IMR-90 (cell line): ENCODE data around the gene PQBP1. TPM values are rescaled to one million over a fixed set of nuclear protein-coding genes. Genes with fewer than 3 reads are reported as not detected.

Experiments
- ATAC-seq: fragments of 200-7000 bp; cut with Tn5 transposase; 2 replicates; pipeline ENCODE4 v1.9.1; 2020; ENCODE audit warnings: low read depth, mild to moderate bottlenecking, moderate library complexity
- BruUV-seq: library from RNA; stranded (reverse); fragments of 400-500 nt; replicated peaks from 2 replicates; lab custom pipeline; 2021; lab: Mats Ljungman, UMichigan
- CTCF ChIA-PET: fragments of 300-600 bp; formaldehyde crosslinking; extraction: SDS; loops from one replicate; lab custom pipeline; 2021; ENCODE audit warnings: antibody characterized with exemption; lab: Yijun Ruan, JAX
- POLR2A ChIA-PET: fragments of 300-600 bp; sonication (Branson Sonifier 250); formaldehyde crosslinking; loops from one replicate; lab custom pipeline; 2022; ENCODE audit warnings: antibody characterized with exemption; ENCODE audit not compliant: unreplicated experiment; lab: Charles Lee
- DNase-seq: peaks from one replicate; pipeline ENCODE4 v3.0.0; 2013
- H2AFZ ChIP-seq: replicated peaks from 2 replicates; pipeline ENCODE3; 2013; ENCODE audit warnings: low read length, mild to moderate bottlenecking; ENCODE audit not compliant: poor library complexity
- H2AK5ac ChIP-seq: 2 replicates; pipeline ENCODE4 v1.6.1; 2013; ENCODE audit warnings: low read depth, low read length, inconsistent platforms
- H2AK9ac ChIP-seq: replicated peaks from 2 replicates; pipeline ENCODE3; 2013; ENCODE audit warnings: mild to moderate bottlenecking, low read depth, low read length, moderate library complexity; ENCODE audit not compliant: poor library complexity
- H2BK120ac ChIP-seq: 2 replicates; pipeline ENCODE4 v1.6.1; 2013; ENCODE audit warnings: low read depth, low read length, inconsistent platforms
- H2BK15ac ChIP-seq: 3 replicates; pipeline ENCODE4 v1.6.1; 2013; ENCODE audit warnings: low read depth, low read length, inconsistent platforms
- H2BK20ac ChIP-seq: 2 replicates; pipeline ENCODE4 v1.6.1; 2013; ENCODE audit warnings: low read depth, mild to moderate bottlenecking, inconsistent platforms, low read length, moderate library complexity
- H2BK5ac ChIP-seq: 2 replicates; pipeline ENCODE4 v1.6.1; 2013; ENCODE audit warnings: mild to moderate bottlenecking, low read depth, low read length, inconsistent platforms; ENCODE audit not compliant: poor library complexity, severe bottlenecking
- H3K14ac ChIP-seq: replicated peaks from 2 replicates; pipeline ENCODE4 v1.6.1; 2013; ENCODE audit warnings: low read depth, low read length, inconsistent platforms
- H3K18ac ChIP-seq: 2 replicates; pipeline ENCODE4 v1.6.1; 2013; ENCODE audit warnings: low read depth, low read length, control low read depth
- H3K23ac ChIP-seq: 2 replicates; pipeline ENCODE4 v1.6.1; 2013; ENCODE audit warnings: low read depth, low read length, inconsistent platforms
- H3K27ac ChIP-seq: 2 replicates; pipeline ENCODE4 v1.5.1; 2013; ENCODE audit warnings: mild to moderate bottlenecking, control low read depth, low read length; ENCODE audit not compliant: insufficient read depth
- H3K27me3 ChIP-seq: 2 replicates; pipeline ENCODE4 v1.6.1; 2013; ENCODE audit warnings: low read length; ENCODE audit not compliant: control insufficient read depth, insufficient read depth
- H3K36me3 ChIP-seq: 2 replicates; pipeline ENCODE4 v1.6.1; 2013; ENCODE audit warnings: low read length, mixed read lengths; ENCODE audit not compliant: control insufficient read depth, insufficient read depth
- H3K4ac ChIP-seq: 2 replicates; pipeline ENCODE4 v1.6.1; 2013; ENCODE audit warnings: low read depth, low read length, inconsistent platforms
- H3K4me1 ChIP-seq: 2 replicates; pipeline ENCODE4 v1.6.1; 2013; ENCODE audit warnings: low read length, mixed read lengths; ENCODE audit not compliant: control insufficient read depth, insufficient read depth
- H3K4me2 ChIP-seq: 2 replicates; pipeline ENCODE4 v1.6.1; 2013; ENCODE audit warnings: low read depth, mild to moderate bottlenecking, control low read depth, low read length, moderate library complexity
- H3K4me3 ChIP-seq: 2 replicates; pipeline ENCODE4 v1.5.1; 2013; ENCODE audit warnings: low read depth, mild to moderate bottlenecking, control low read depth, low read length, moderate library complexity; ENCODE audit not compliant: insufficient read depth
- H3K56ac ChIP-seq: 2 replicates; pipeline ENCODE4 v1.6.1; 2013; ENCODE audit warnings: low read length, inconsistent platforms; ENCODE audit not compliant: insufficient read depth; ENCODE audit errors: extremely low read depth
- H3K79me1 ChIP-seq, 2 experiments: 2 replicates each; pipeline ENCODE4 v1.6.1; 2013; ENCODE audit warnings: low read length in 2 of 2, inconsistent platforms in 1 of 2, low read depth in 1 of 2
- H3K9ac ChIP-seq: 2 replicates; pipeline ENCODE4 v1.6.1; 2013; ENCODE audit warnings: low read depth, low read length, control low read depth
- H3K9me1 ChIP-seq: 2 replicates; pipeline ENCODE4 v1.6.1; 2013; ENCODE audit warnings: low read length, inconsistent platforms; ENCODE audit not compliant: insufficient read depth
- H3K9me3 ChIP-seq: 2 replicates; pipeline ENCODE4 v1.6.1; 2013; ENCODE audit warnings: low read length; ENCODE audit not compliant: control insufficient read depth, insufficient read depth
- H4K20me1 ChIP-seq: 2 replicates; pipeline ENCODE4 v1.6.1; 2013; ENCODE audit warnings: low read length, inconsistent platforms; ENCODE audit not compliant: insufficient read depth
- H4K5ac ChIP-seq: 2 replicates; pipeline ENCODE4 v1.6.1; 2013; ENCODE audit warnings: mild to moderate bottlenecking, low read depth, low read length, control low read depth
- H4K8ac ChIP-seq, 2 experiments: 2 replicates each; pipeline ENCODE4 v1.6.1; 2013; ENCODE audit warnings: low read depth in 2 of 2, low read length in 2 of 2, control low read depth in 1 of 2, inconsistent platforms in 1 of 2
- H4K91ac ChIP-seq: 2 replicates; pipeline ENCODE4 v1.6.1; 2013; ENCODE audit warnings: low read depth, low read length, inconsistent platforms; ENCODE audit not compliant: insufficient read depth
- BHLHE40 ChIP-seq: fragments of 150-350 bp; IDR thresholded peaks from 2 replicates; pipeline ENCODE4 v1.6.1; 2016; ENCODE audit warnings: mild to moderate bottlenecking, low read depth, low read length
- CEBPB ChIP-seq: IDR thresholded peaks from 2 replicates; pipeline ENCODE4 v1.6.1; 2012; ENCODE audit warnings: low read depth, low read length, improper control_type of control experiment
- CHD1 ChIP-seq: IDR thresholded peaks from 2 replicates; pipeline ENCODE4 v1.6.1; 2012; ENCODE audit warnings: low read depth, low read length, improper control_type of control experiment
- CTCF ChIP-seq: conservative IDR thresholded peaks from 2 replicates; pipeline ENCODE4 v1.5.1; 2012; ENCODE audit warnings: mild to moderate bottlenecking, low read depth, low read length, improper control_type of control experiment
- FOS ChIP-seq: fragments of 150-350 bp; IDR thresholded peaks from 2 replicates; pipeline ENCODE4 v1.6.1; 2016; ENCODE audit warnings: low read depth, low read length
- MAFK ChIP-seq: IDR thresholded peaks from 2 replicates; pipeline ENCODE4 v1.6.1; 2012; ENCODE audit warnings: low read depth, low read length, improper control_type of control experiment
- MAZ ChIP-seq: IDR thresholded peaks from 2 replicates; pipeline ENCODE4 v1.6.1; 2012; ENCODE audit warnings: low read depth, mild to moderate bottlenecking, low read length, improper control_type of control experiment, moderate library complexity, borderline replicate concordance
- MXI1 ChIP-seq: IDR thresholded peaks from 2 replicates; pipeline ENCODE4 v1.6.1; 2012; ENCODE audit warnings: low read depth, mild to moderate bottlenecking, low read length, moderate library complexity, borderline replicate concordance
- NFE2L2 ChIP-seq: fragments of 150-350 bp; IDR thresholded peaks from 2 replicates; pipeline ENCODE4 v1.6.1; 2016; ENCODE audit warnings: low read depth, mild to moderate bottlenecking, low read length
- POLR2A ChIP-seq: IDR thresholded peaks from 2 replicates; pipeline ENCODE4 v1.6.1; 2012; ENCODE audit warnings: mild to moderate bottlenecking, low read depth, low read length
- RAD21 ChIP-seq: IDR thresholded peaks from 2 replicates; pipeline ENCODE4 v1.6.1; 2012; ENCODE audit warnings: low read length, improper control_type of control experiment
- RCOR1 ChIP-seq: IDR thresholded peaks from 2 replicates; pipeline ENCODE4 v1.6.1; 2012; ENCODE audit warnings: mild to moderate bottlenecking, low read length, improper control_type of control experiment; ENCODE audit not compliant: insufficient replicate concordance
- RFX5 ChIP-seq: IDR thresholded peaks from 2 replicates; pipeline ENCODE4 v1.8.0; 2012; ENCODE audit warnings: low read depth, mild to moderate bottlenecking, low read length, moderate library complexity
- SMC3 ChIP-seq: fragments of 150-350 bp; IDR thresholded peaks from 2 replicates; pipeline ENCODE4 v1.6.1; 2016; ENCODE audit warnings: low read depth, mild to moderate bottlenecking, antibody characterized with exemption, low read length, moderate library complexity
- USF2 ChIP-seq: fragments of 150-350 bp; IDR thresholded peaks from 2 replicates; pipeline ENCODE4 v1.6.1; 2017; ENCODE audit warnings: mild to moderate bottlenecking, antibody characterized with exemption, low read length, low read depth
- WGBS, 2 experiments: methylation state at CpG; one replicate each; pipeline versions ENCODE4 v1.1.5 to v1.1.7; 2013; ENCODE audit warnings: missing lambda C conversion rate in 2 of 2; ENCODE audit not compliant: insufficient read length in 1 of 2; ENCODE audit errors: extremely low coverage in 2 of 2; 5-methylcytosine and 5-hydroxymethylcytosine counted together
- dilution Hi-C: fragments of 300-500 bp; cut with HindIII; formaldehyde crosslinking; loops from one replicate; pipeline ENCODE4 v1.14.3; 2018; ENCODE audit warnings: low sequenced_read_pairs; ENCODE audit not compliant: unreplicated experiment
- in situ Hi-C: fragments of 300-500 bp; cut with MboI; formaldehyde crosslinking; loops from 3 replicates; pipeline ENCODE4 v1.14.3; 2019; ENCODE audit warnings: low sequenced_read_pairs, inconsistent platforms, mixed read lengths
- intact Hi-C: fragments of 100-400 bp; cut with micrococcal nuclease; formaldehyde crosslinking; loops from 2 replicates; pipeline ENCODE4 v1.10.0; 2022
- polyA plus RNA-seq, 3 experiments: library from polyadenylated mRNA; depleted of rRNA; stranded (reverse); fragments of >200 nt; gene quantifications; 2 replicates each; pipeline ENCODE4 v1.2.3, GENCODE V29; 2012; ENCODE audit warnings: low replicate concordance in 1 of 3
- total RNA-seq: library from RNA; depleted of rRNA; stranded (reverse); fragments of >200 nt; gene quantifications from 2 replicates; pipeline ENCODE4 v1.2.3, GENCODE V29; 2012
- TF ChIP-seq, protein P1 (sequence below): fragments of 150-350 bp; IDR thresholded peaks from 2 replicates; pipeline ENCODE4 v1.6.1; 2016; ENCODE audit warnings: low read depth, mild to moderate bottlenecking, low read length, moderate library complexity, borderline replicate concordance

The PQBP1 gene
- total and polyA plus RNA-seq, 2 of the 4 experiments (the other 2 are of a cell fraction): 96.4 to 120 TPM

DNA sequence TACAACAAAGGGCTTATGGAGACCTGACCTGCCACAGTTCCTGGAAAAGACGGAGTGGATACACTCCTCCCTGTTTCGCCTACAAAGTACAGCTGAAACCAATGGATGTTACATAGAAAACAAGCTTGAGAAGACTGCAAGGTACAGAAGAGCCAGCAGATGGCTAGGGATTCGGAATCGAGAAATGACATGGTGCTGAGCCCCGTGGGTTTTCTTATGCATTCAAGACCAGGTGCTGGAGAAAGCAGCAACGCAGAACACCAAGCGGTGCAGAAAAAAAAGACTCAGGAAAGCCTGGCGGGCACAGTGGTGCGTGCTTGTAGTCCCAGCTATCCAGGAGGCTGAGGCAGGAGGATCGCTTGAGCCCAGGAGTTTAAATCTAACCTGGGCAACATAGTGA lies 14.0 kb upstream of the PQBP1 start:
- no peak overlapping the region for H2AK5ac ChIP-seq
- H4K8ac ChIP-seq: no peak overlapping the region
- no peak overlapping the region for H2BK120ac ChIP-seq
- no peaks in the 10 kb centered on the region for H3K9me3 ChIP-seq
- BruUV-seq: no TSS peak
- no peak overlapping the region for H4K91ac ChIP-seq
- no peak overlapping the region for H3K56ac ChIP-seq
- H3K4me3 ChIP-seq: no peak overlapping the region
- no peak overlapping the region for H3K9ac ChIP-seq
- H3K18ac ChIP-seq: no peak overlapping the region
- no peaks in the 10 kb centered on the region for H3K9me1 ChIP-seq
- dilution Hi-C loops (no loop called here), in situ Hi-C loops (no loop called here), intact Hi-C loops (no loop called here)
- POLR2A ChIA-PET: no interaction called here
- H3K36me3 ChIP-seq: no peaks in the 10 kb centered on the region
- H3K79me1 ChIP-seq: no peaks in the 10 kb centered on the region
- H4K5ac ChIP-seq: no peak overlapping the region
- H2BK20ac ChIP-seq: no peak overlapping the region
- no peak for TF ChIP-seq SMC3
- no peak for TF ChIP-seq CTCF
- TF ChIP-seq BHLHE40: no peak
- TF ChIP-seq RCOR1: no peak
- TF ChIP-seq USF2: no peak
- no peak for TF ChIP-seq FOS
- no peak for TF ChIP-seq RFX5
- TF ChIP-seq CEBPB: no peak
- TF ChIP-seq RAD21: no peak
- TF ChIP-seq NFE2L2: no peak
- no peak for TF ChIP-seq MAZ
- TF ChIP-seq CHD1: no peak
- no peak for TF ChIP-seq MXI1
- TF ChIP-seq, protein P1, sequence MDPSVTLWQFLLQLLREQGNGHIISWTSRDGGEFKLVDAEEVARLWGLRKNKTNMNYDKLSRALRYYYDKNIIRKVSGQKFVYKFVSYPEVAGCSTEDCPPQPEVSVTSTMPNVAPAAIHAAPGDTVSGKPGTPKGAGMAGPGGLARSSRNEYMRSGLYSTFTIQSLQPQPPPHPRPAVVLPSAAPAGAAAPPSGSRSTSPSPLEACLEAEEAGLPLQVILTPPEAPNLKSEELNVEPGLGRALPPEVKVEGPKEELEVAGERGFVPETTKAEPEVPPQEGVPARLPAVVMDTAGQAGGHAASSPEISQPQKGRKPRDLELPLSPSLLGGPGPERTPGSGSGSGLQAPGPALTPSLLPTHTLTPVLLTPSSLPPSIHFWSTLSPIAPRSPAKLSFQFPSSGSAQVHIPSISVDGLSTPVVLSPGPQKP: no peak
- no peak for TF ChIP-seq MAFK
- no peak for TF ChIP-seq POLR2A
- no peak overlapping the region for H3K4me2 ChIP-seq
- CTCF ChIA-PET: no interaction called here
- ATAC-seq (no peak), DNase-seq (no peak)
- H2AFZ ChIP-seq: no peak overlapping the region
- no peaks in the 10 kb centered on the region for H3K4me1 ChIP-seq
- no peak overlapping the region for H3K14ac ChIP-seq
- no peak overlapping the region for H2AK9ac ChIP-seq
- H3K23ac ChIP-seq: no peak overlapping the region
- H2BK5ac ChIP-seq: no peak overlapping the region
- no peak overlapping the region for H2BK15ac ChIP-seq
- H3K27ac ChIP-seq: no peak overlapping the region
- 69% methylated on average over 5 of the region's 10 CpGs; no CpG with 5 or more reads in 1 of the 2 experiments for WGBS, 2 experiments
- no peak overlapping the region for H3K4ac ChIP-seq
- H3K27me3 ChIP-seq: no peaks in the 10 kb centered on the region
- no peaks in the 10 kb centered on the region for H4K20me1 ChIP-seq
